IMR-90 (cell line): ENCODE results near the gene MAP3K5. TPM values are rescaled to one million over a fixed set of nuclear protein-coding genes. Genes with fewer than 3 reads are reported as not detected.

ENCODE experiments used
- ATAC-seq: fragments of 200-7000 bp; cut with Tn5 transposase; 2 replicates; pipeline ENCODE4 v1.9.1; 2020; ENCODE audit warnings: low read depth, mild to moderate bottlenecking, moderate library complexity
- BruUV-seq: library from RNA; stranded (reverse); fragments of 400-500 nt; replicated peaks from 2 replicates; lab custom pipeline; 2021; lab: Mats Ljungman, UMichigan
- CTCF ChIA-PET: fragments of 300-600 bp; formaldehyde crosslinking; extraction: SDS; loops from one replicate; lab custom pipeline; 2021; ENCODE audit warnings: antibody characterized with exemption; lab: Yijun Ruan, JAX
- POLR2A ChIA-PET: fragments of 300-600 bp; sonication (Branson Sonifier 250); formaldehyde crosslinking; loops from one replicate; lab custom pipeline; 2022; ENCODE audit warnings: antibody characterized with exemption; ENCODE audit not compliant: unreplicated experiment; lab: Charles Lee
- DNase-seq: peaks from one replicate; pipeline ENCODE4 v3.0.0; 2013
- H2AFZ ChIP-seq: replicated peaks from 2 replicates; pipeline ENCODE3; 2013; ENCODE audit warnings: low read length, mild to moderate bottlenecking; ENCODE audit not compliant: poor library complexity
- H2AK5ac ChIP-seq: 2 replicates; pipeline ENCODE4 v1.6.1; 2013; ENCODE audit warnings: low read depth, low read length, inconsistent platforms
- H2AK9ac ChIP-seq: replicated peaks from 2 replicates; pipeline ENCODE3; 2013; ENCODE audit warnings: mild to moderate bottlenecking, low read depth, low read length, moderate library complexity; ENCODE audit not compliant: poor library complexity
- H2BK120ac ChIP-seq: 2 replicates; pipeline ENCODE4 v1.6.1; 2013; ENCODE audit warnings: low read depth, low read length, inconsistent platforms
- H2BK15ac ChIP-seq: 3 replicates; pipeline ENCODE4 v1.6.1; 2013; ENCODE audit warnings: low read depth, low read length, inconsistent platforms
- H2BK20ac ChIP-seq: 2 replicates; pipeline ENCODE4 v1.6.1; 2013; ENCODE audit warnings: low read depth, mild to moderate bottlenecking, inconsistent platforms, low read length, moderate library complexity
- H2BK5ac ChIP-seq: 2 replicates; pipeline ENCODE4 v1.6.1; 2013; ENCODE audit warnings: mild to moderate bottlenecking, low read depth, low read length, inconsistent platforms; ENCODE audit not compliant: poor library complexity, severe bottlenecking
- H3K14ac ChIP-seq: replicated peaks from 2 replicates; pipeline ENCODE4 v1.6.1; 2013; ENCODE audit warnings: low read depth, low read length, inconsistent platforms
- H3K18ac ChIP-seq: 2 replicates; pipeline ENCODE4 v1.6.1; 2013; ENCODE audit warnings: low read depth, low read length, control low read depth
- H3K23ac ChIP-seq: 2 replicates; pipeline ENCODE4 v1.6.1; 2013; ENCODE audit warnings: low read depth, low read length, inconsistent platforms
- H3K27ac ChIP-seq: 2 replicates; pipeline ENCODE4 v1.5.1; 2013; ENCODE audit warnings: mild to moderate bottlenecking, control low read depth, low read length; ENCODE audit not compliant: insufficient read depth
- H3K27me3 ChIP-seq: 2 replicates; pipeline ENCODE4 v1.6.1; 2013; ENCODE audit warnings: low read length; ENCODE audit not compliant: control insufficient read depth, insufficient read depth
- H3K36me3 ChIP-seq: 2 replicates; pipeline ENCODE4 v1.6.1; 2013; ENCODE audit warnings: low read length, mixed read lengths; ENCODE audit not compliant: control insufficient read depth, insufficient read depth
- H3K4ac ChIP-seq: 2 replicates; pipeline ENCODE4 v1.6.1; 2013; ENCODE audit warnings: low read depth, low read length, inconsistent platforms
- H3K4me1 ChIP-seq: 2 replicates; pipeline ENCODE4 v1.6.1; 2013; ENCODE audit warnings: low read length, mixed read lengths; ENCODE audit not compliant: control insufficient read depth, insufficient read depth
- H3K4me2 ChIP-seq: 2 replicates; pipeline ENCODE4 v1.6.1; 2013; ENCODE audit warnings: low read depth, mild to moderate bottlenecking, control low read depth, low read length, moderate library complexity
- H3K4me3 ChIP-seq: 2 replicates; pipeline ENCODE4 v1.5.1; 2013; ENCODE audit warnings: low read depth, mild to moderate bottlenecking, control low read depth, low read length, moderate library complexity; ENCODE audit not compliant: insufficient read depth
- H3K56ac ChIP-seq: 2 replicates; pipeline ENCODE4 v1.6.1; 2013; ENCODE audit warnings: low read length, inconsistent platforms; ENCODE audit not compliant: insufficient read depth; ENCODE audit errors: extremely low read depth
- H3K79me1 ChIP-seq, 2 experiments: 2 replicates each; pipeline ENCODE4 v1.6.1; 2013; ENCODE audit warnings: low read length in 2 of 2, inconsistent platforms in 1 of 2, low read depth in 1 of 2
- H3K9ac ChIP-seq: 2 replicates; pipeline ENCODE4 v1.6.1; 2013; ENCODE audit warnings: low read depth, low read length, control low read depth
- H3K9me1 ChIP-seq: 2 replicates; pipeline ENCODE4 v1.6.1; 2013; ENCODE audit warnings: low read length, inconsistent platforms; ENCODE audit not compliant: insufficient read depth
- H3K9me3 ChIP-seq: 2 replicates; pipeline ENCODE4 v1.6.1; 2013; ENCODE audit warnings: low read length; ENCODE audit not compliant: control insufficient read depth, insufficient read depth
- H4K20me1 ChIP-seq: 2 replicates; pipeline ENCODE4 v1.6.1; 2013; ENCODE audit warnings: low read length, inconsistent platforms; ENCODE audit not compliant: insufficient read depth
- H4K5ac ChIP-seq: 2 replicates; pipeline ENCODE4 v1.6.1; 2013; ENCODE audit warnings: mild to moderate bottlenecking, low read depth, low read length, control low read depth
- H4K8ac ChIP-seq, 2 experiments: 2 replicates each; pipeline ENCODE4 v1.6.1; 2013; ENCODE audit warnings: low read depth in 2 of 2, low read length in 2 of 2, control low read depth in 1 of 2, inconsistent platforms in 1 of 2
- H4K91ac ChIP-seq: 2 replicates; pipeline ENCODE4 v1.6.1; 2013; ENCODE audit warnings: low read depth, low read length, inconsistent platforms; ENCODE audit not compliant: insufficient read depth
- FOS ChIP-seq: fragments of 150-350 bp; IDR thresholded peaks from 2 replicates; pipeline ENCODE4 v1.6.1; 2016; ENCODE audit warnings: low read depth, low read length
- MAFK ChIP-seq: IDR thresholded peaks from 2 replicates; pipeline ENCODE4 v1.6.1; 2012; ENCODE audit warnings: low read depth, low read length, improper control_type of control experiment
- WGBS, 2 experiments: methylation state at CpG; one replicate each; pipeline versions ENCODE4 v1.1.5 to v1.1.7; 2013; ENCODE audit warnings: missing lambda C conversion rate in 2 of 2; ENCODE audit not compliant: insufficient read length in 1 of 2; ENCODE audit errors: extremely low coverage in 2 of 2; 5-methylcytosine and 5-hydroxymethylcytosine counted together
- dilution Hi-C: fragments of 300-500 bp; cut with HindIII; formaldehyde crosslinking; loops from one replicate; pipeline ENCODE4 v1.14.3; 2018; ENCODE audit warnings: low sequenced_read_pairs; ENCODE audit not compliant: unreplicated experiment
- in situ Hi-C: fragments of 300-500 bp; cut with MboI; formaldehyde crosslinking; loops from 3 replicates; pipeline ENCODE4 v1.14.3; 2019; ENCODE audit warnings: low sequenced_read_pairs, inconsistent platforms, mixed read lengths
- intact Hi-C: fragments of 100-400 bp; cut with micrococcal nuclease; formaldehyde crosslinking; loops from 2 replicates; pipeline ENCODE4 v1.10.0; 2022
- polyA plus RNA-seq, 3 experiments: library from polyadenylated mRNA; depleted of rRNA; stranded (reverse); fragments of >200 nt; gene quantifications; 2 replicates each; pipeline ENCODE4 v1.2.3, GENCODE V29; 2012; ENCODE audit warnings: low replicate concordance in 1 of 3
- total RNA-seq: library from RNA; depleted of rRNA; stranded (reverse); fragments of >200 nt; gene quantifications from 2 replicates; pipeline ENCODE4 v1.2.3, GENCODE V29; 2012
- TF ChIP-seq, protein P1 (sequence below): conservative IDR thresholded peaks from 2 replicates; pipeline ENCODE4 v1.5.1; 2012; ENCODE audit warnings: mild to moderate bottlenecking, low read depth, low read length, improper control_type of control experiment
- TF ChIP-seq, protein P2 (sequence below): fragments of 150-350 bp; IDR thresholded peaks from 2 replicates; pipeline ENCODE4 v1.6.1; 2016; ENCODE audit warnings: low read depth, mild to moderate bottlenecking, low read length, moderate library complexity, borderline replicate concordance

MAP3K5 gene
- total and polyA plus RNA-seq, 2 of the 4 experiments (the other 2 are of a cell fraction): 5.4 to 17.6 TPM

DNA sequence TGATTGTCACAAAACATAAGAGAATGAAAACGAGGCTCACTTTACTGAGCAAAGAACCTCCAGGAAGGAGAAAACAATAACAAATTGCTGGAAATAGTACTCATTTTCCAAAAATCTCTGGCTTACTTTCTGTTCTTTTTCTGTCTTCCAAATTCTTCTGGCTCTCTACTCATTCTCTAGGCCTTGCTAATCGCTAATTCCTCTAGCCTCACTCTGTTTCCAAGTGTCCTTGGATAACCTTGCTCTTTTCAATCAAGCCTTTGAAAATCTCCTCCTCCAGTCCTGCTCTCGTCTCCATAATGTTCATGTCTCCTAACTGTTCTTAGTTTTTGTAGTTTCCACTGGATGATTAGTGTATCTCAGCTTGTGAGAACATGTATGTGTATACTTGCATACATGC is 145.9 kb downstream of the MAP3K5 start:
- H3K4me3 ChIP-seq: no peak overlapping the region
- H3K9me3 ChIP-seq: no peaks in the 10 kb centered on the region
- peaks cover 7 to 31% of the 10 kb centered on the region in 2 experiments; a peak in 3 of 4 replicates for H3K79me1 ChIP-seq
- no peaks in the 10 kb centered on the region for H4K20me1 ChIP-seq
- in situ Hi-C loops (loop anchor here (5.0 kb wide), 1 partner anchor 146 kb away; the partner anchor contains the start of gene MAP3K5), intact Hi-C loops (no loop called here), dilution Hi-C loops (no loop called here)
- no peaks in the 10 kb centered on the region for H3K27me3 ChIP-seq
- ATAC-seq (0 out of 2 replicates have a peak, but pooled peaks have one; percentile 9), DNase-seq (peak; percentile 31)
- no TSS peak for BruUV-seq
- peak overlapping the region; percentile 9; the same call in 1 of the 2 replicates for H2BK120ac ChIP-seq
- no peak overlapping the region for H3K14ac ChIP-seq
- H3K9me1 ChIP-seq: peaks cover 7% of the 10 kb centered on the region
- H4K91ac ChIP-seq: no peak overlapping the region; the same call in 1 of the 2 replicates
- TF ChIP-seq FOS (no peak), MAFK (no peak)
- TF ChIP-seq, protein P1, sequence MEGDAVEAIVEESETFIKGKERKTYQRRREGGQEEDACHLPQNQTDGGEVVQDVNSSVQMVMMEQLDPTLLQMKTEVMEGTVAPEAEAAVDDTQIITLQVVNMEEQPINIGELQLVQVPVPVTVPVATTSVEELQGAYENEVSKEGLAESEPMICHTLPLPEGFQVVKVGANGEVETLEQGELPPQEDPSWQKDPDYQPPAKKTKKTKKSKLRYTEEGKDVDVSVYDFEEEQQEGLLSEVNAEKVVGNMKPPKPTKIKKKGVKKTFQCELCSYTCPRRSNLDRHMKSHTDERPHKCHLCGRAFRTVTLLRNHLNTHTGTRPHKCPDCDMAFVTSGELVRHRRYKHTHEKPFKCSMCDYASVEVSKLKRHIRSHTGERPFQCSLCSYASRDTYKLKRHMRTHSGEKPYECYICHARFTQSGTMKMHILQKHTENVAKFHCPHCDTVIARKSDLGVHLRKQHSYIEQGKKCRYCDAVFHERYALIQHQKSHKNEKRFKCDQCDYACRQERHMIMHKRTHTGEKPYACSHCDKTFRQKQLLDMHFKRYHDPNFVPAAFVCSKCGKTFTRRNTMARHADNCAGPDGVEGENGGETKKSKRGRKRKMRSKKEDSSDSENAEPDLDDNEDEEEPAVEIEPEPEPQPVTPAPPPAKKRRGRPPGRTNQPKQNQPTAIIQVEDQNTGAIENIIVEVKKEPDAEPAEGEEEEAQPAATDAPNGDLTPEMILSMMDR: no peak
- TF ChIP-seq, protein P2, sequence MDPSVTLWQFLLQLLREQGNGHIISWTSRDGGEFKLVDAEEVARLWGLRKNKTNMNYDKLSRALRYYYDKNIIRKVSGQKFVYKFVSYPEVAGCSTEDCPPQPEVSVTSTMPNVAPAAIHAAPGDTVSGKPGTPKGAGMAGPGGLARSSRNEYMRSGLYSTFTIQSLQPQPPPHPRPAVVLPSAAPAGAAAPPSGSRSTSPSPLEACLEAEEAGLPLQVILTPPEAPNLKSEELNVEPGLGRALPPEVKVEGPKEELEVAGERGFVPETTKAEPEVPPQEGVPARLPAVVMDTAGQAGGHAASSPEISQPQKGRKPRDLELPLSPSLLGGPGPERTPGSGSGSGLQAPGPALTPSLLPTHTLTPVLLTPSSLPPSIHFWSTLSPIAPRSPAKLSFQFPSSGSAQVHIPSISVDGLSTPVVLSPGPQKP: no peak
- H4K8ac ChIP-seq: peak overlapping the region in 1 of 2 experiments; percentile 28; a peak in 1 of 4 replicates
- peak overlapping the region; percentile 54; the same call in 1 of the 2 replicates for H4K5ac ChIP-seq
- no peak overlapping the region for H2AK5ac ChIP-seq
- no CpG with 5 or more reads among the region's 3 CpGs for WGBS, 2 experiments
- no peak overlapping the region for H2AK9ac ChIP-seq
- no peak overlapping the region for H3K4ac ChIP-seq
- H3K23ac ChIP-seq: peak overlapping the region; percentile 14; the same call in 1 of the 2 replicates
- H3K18ac ChIP-seq: peak overlapping the region; percentile 13; the same call in 1 of the 2 replicates
- H2BK20ac ChIP-seq: no peak overlapping the region; the same call in 1 of the 2 replicates
- H2BK15ac ChIP-seq: peak overlapping the region; percentile 27; the same call in 1 of the 3 replicates
- no peak overlapping the region for H3K56ac ChIP-seq
- H3K9ac ChIP-seq: no peak overlapping the region
- peak overlapping the region; percentile 68 for H2BK5ac ChIP-seq
- ChIA-PET CTCF (interaction anchor here (1.9 to 4.6 kb wide), 2 partner anchors 146 kb away, joined by 9 to 41 read pairs; partner anchors contain the start of gene MAP3K5), POLR2A (no interaction called here)
- H3K4me1 ChIP-seq: peaks cover 10% of the 10 kb centered on the region
- no peak overlapping the region for H3K27ac ChIP-seq
- H2AFZ ChIP-seq: no peak overlapping the region
- H3K36me3 ChIP-seq: no peaks in the 10 kb centered on the region; the same call in 1 of the 2 replicates
- H3K4me2 ChIP-seq: peak overlapping the region; percentile 42; the same call in 1 of the 2 replicates
